Body of pancreas (tissue), 4 donors: ENCODE data around the gene HTR3A.

Experiments
- CTCF ChIP-seq, 7 experiments: fragments of 450-650 bp in 4 of 7; fragments of 200-600 bp in 3 of 7; sonication (generic) in 3 of 7; IDR thresholded peaks; one replicate each; pipeline ENCODE4 v1.5.1; 2016 to 2019; ENCODE audit warnings: antibody characterized with exemption in 7 of 7
- POLR2A ChIP-seq, 3 donors: fragments of 450-650 bp; IDR thresholded peaks; one replicate each; pipeline ENCODE4 v1.6.1; 2016; ENCODE audit warnings: antibody characterized with exemption in 3 of 3, mild to moderate bottlenecking in 2 of 3

GRCh38 chr11:114027391-114027790, 52.5 kb downstream of the HTR3A start:
- TF ChIP-seq CTCF (IDR thresholded peaks at IDR 0.05), result no peak
- TF ChIP-seq POLR2A (IDR thresholded peaks at IDR 0.05), result no peak
